Iris pigment epithelial cell (primary cell): ENCODE measurements around the gene MYO15B.
"Not testable (repeated sequence)": the region's sequence is repeated elsewhere in the genome, so short reads cannot be mapped to it uniquely, and the experiment has no call there.

Experiments
- DNase-seq: peaks from one replicate; pipeline ENCODE4 v3.0.0-alpha.2; 2011; ENCODE audit warnings: low read depth

Gene MYO15B

DNA sequence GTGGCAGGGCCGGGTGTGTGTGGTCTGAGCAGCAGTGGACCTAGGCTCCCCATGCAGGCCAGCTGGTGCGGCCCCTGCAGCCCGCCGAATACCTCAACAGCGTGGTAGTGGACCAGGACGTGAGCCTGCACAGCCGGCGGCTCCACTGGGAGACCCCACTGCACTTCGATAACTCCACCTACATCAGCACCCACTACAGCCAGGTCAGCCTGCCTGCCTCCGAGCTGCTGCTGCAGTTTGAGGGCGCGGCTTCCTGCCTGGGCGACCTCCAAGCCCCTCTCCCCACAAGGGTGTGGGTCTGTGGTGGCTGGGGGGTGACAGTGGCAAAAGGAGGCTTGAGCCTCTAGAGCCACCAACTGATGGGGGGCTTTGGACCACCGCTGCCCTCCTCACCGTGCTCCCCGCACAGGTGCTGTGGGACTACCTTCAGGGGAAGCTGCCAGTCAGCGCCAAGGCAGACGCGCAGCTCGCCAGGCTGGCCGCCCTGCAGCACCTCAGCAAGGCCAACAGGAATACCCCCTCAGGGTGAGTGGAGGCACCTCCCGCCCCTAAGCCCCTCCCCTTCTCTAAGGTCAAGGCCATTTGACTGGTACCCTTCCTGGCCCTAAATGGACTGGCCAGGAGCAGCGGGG, 37.2 kb downstream of the MYO15B start:
- DNase-seq: no peak

DNA sequence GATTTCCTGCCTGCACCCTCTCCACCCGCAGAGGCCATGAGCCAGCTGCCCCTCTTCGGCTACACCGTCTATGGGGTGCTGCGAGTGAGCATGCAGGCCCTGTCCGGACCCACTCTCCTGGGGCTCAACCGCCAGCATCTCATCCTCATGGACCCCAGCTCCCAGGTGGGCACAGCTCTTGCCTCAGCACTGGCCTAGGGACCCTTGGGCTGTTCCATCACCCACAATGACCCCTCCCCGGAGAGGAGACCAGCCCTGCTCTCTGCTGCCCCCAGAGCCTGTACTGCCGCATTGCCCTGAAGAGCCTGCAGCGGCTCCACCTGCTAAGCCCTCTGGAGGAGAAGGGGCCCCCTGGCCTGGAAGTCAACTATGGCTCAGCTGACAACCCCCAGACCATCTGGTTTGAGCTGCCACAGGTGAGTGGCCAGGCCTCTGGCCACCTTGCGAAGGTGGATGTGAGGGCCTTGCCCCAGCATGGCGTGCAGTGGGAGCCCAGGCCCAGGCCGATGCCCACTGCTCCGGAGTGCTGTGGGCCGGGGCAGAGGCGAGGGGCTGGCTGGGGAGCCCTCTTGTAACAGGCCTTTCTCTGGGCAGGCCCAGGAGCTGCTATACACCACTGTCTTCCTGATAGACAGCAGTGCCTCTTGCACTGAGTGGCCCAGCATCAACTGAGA, 38.4 kb downstream of the MYO15B start:
- DNase-seq: peak; percentile 23

DNA sequence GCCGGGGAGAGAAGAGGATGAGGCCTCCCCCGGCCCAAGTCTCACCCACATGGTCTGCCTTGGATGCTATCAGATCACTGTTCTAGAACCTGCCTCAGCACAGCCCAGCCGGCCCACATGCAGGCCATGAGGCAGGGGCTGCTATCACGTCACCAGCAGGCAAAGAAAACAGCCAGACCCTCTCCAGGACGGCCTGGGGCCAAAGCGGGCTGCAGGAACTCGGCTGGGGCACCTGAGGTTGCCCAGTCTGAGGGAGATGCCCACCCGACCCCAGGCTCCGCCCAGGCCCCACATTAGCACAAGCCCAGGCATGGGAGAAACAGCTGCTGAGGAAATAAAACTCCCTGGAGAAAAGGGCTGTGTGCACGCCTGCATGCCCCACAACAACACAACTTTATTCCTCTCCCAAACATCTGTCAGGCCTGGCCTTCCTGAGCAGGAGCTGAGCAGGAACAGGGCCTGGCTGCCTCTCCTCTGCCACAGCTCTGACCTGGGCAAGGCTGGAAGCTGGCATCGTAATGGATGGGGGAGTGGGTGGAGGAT, 39.0 kb downstream of the MYO15B start:
- no peak for DNase-seq

- DNase-seq: no peak
These were observed 39.5 kb downstream of the MYO15B start for GRCh38 chr17:75627094-75627493.

DNA sequence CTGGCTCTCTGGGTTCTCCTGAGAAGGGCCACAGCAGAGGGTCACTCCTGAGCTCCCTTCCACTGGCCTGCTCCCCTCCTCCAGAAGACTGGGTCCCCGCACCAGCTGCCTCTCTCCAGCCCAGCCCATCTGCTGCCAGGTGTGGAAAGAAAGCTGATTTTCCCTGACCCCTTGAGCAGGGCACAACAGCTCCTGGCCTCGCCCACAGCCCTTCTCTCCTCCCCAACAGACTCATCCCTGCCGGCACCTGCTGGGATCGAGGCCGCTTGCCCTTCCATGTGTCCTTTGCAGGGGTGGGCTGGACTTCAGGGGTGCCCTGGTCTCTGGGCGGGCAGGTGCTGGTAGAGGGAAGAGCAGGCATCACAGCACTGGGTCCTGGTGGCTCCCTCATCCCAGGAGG, 40.8 kb downstream of the MYO15B start:
- DNase-seq: no peak

DNA sequence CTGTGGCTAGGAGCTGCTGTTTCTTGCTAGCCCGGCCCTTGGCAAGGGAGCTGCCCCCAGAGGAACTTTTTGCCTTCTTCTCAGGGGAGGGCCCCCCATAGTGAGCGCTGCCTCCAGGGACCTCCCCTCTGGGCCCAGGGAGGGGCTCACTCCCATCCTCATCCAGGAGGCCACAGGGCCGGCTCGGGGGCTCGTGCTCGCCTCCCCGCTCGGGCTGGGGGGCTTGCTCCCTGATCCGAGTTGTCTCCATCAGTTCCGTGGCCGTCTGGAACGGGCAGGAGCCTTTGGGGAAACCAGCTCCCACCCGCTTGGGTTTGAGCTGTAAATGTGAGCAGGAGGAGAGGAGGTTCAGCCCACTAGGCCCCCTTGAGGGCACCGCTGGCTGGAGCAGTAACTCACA, 41.6 kb downstream of the MYO15B start:
- no peak for DNase-seq

- DNase-seq: no peak
These were observed 42.7 kb downstream of the MYO15B start for GRCh38 chr17:75630071-75630917.

- DNase-seq: no peak
These were observed 43.8 kb downstream of the MYO15B start for GRCh38 chr17:75631353-75631752.

GRCh38 chr17:75632428-75632827, 44.8 kb downstream of the MYO15B start:
- DNase-seq: no peak

- peak; percentile 89 for DNase-seq
These were observed 45.4 kb downstream of the MYO15B start, which contains the start of gene SMIM5 for GRCh38 chr17:75632863-75633485. Gene SMIM5 (plus strand): TSS chr17:75633434. CDS start chr17:75640202, 6,768 bp downstream.

DNA sequence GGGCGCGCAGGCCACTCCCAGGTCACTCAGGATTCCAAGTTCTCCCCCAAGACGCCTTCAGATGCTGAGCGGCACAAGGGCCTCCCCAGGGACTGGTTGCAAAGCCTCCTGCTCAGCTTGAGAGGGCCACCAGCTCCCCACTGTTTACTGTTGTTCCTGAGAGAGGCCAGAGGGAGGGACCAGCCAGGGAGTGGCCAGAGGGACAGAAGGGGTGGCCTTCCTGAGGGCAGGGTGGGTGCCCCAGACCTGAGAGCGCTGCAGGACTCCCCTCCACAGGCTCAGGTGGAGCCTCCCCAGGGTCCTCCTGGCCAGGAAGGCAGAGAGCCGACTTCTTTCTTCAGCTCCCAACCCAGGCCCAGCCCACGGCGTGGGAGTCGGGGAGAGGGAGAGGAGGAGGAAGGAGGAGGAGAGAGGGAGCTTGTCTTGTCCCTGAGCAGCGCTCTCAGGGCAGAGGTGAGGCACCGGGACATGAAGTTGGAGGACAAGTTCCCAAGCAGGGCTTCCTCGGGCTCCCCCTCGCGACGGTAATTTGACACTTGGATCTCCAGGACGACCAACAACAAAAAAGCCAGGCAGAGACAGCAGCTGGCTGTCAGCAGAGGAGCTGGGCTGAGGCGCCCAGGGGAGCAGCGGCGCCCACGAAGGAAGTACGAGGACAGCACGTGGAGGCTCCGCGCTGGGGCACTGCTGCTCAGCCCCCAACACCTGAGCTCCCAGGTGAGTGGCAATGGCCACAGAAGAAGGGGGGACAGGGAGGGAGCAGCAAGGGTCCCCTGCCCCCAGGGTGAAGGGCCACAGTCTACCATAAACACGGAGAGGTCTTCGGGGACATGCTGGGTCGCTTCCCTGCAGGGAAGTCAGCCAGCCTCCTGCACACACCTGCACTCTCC, 46.1 kb downstream of the MYO15B start:
- DNase-seq: peak; percentile 91

DNA sequence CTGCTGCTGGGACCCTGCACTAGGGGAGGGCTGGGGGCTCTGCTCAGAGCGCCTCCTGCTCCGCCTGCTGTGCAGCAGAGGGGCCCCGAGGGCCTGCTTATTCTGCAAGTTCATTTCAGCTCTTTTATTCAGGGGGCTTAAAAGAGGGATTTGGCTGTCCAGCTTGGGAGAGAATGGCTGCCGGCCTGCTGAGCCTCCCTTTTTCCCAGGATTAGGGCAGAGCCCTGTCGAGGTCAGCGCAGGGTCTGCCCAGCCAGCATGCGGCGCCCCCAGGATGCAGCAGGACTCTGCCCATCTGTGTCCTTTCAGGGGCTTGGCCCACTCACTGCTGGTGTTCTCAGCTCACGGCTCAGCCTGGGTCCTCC, 46.8 kb downstream of the MYO15B start:
- DNase-seq: no peak

- DNase-seq: no peak
These were observed 47.4 kb downstream of the MYO15B start for GRCh38 chr17:75634754-75635609.

GRCh38 chr17:75635610-75636202, 48.1 kb downstream of the MYO15B start:
- DNase-seq: no peak

DNA sequence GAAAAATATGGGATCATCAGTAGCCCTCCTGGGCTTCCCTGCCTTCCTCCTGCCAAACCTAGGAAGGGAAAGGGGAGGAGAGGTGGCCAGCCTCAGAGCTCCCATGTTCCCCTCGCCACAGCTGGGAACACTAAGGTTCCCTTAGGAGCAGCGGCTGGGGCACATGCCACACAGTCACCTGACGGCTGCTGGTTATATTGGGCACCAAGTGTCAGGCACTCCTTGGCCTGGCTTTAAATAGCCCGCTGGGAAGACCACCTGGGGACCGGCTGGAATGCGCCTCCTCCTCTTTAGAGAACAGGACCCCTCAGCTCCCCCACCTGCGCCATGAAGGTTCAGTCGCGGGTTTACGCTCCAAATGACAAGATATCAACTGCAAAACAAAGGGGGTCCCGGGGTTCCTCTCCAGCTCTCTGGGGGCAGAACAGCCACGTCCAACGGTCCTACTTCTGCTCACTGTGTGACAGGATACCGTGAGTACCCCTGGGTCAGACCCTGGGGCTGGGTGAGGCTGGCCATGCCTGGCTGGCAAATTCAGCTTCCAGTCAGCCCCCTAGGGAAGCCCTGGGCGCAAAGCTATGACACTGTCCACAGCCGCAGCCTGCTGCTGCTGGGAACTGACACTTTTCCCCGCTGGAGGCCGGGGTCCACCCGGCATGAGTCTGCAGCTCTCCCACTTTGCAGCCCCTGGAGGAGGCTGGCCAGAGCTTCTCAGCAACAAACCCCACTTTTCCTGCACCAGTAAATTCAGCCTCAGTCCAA, 49.0 kb downstream of the MYO15B start:
- DNase-seq: no peak

DNA sequence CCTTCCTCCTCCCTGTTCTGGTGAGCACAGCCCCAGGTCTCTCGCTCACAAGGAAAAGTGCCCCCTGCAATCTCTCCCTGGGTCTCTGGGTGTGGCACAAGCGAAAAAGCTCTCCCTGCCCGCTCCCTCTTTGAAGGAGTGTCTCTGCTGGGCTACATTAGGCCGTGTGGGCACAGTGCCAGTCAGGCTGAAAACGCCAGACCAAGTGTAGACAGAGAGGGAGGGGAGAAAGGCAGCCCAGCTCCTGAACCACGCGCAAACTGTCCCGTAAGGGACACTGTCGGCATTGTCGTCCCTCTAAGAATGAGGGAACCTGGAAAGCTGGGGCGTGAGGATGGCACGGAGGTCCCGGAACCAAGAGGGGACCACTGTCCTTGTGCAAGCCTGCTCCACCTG, 49.5 kb downstream of the MYO15B start:
- no peak for DNase-seq

DNA sequence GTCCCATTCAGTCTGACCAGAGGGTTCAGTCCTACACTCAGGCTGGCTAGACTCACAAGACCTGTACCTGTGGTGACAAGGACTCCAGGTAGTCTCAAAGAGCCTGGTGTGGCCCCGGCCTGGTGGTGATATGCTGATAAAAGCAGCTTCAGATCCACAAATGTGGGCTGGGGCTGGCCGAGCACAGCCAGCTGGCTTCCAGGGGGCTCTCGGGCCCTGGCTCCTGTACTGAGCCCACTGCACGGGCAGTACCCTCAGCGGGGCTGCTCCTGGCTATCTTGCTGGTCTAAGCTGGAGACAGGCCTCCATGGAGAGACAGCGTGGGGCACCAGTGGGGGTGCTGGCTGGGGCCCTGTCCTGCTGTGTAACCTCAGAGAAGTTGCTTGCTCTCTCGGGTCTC, 50.0 kb downstream of the MYO15B start:
- no peak for DNase-seq

DNA sequence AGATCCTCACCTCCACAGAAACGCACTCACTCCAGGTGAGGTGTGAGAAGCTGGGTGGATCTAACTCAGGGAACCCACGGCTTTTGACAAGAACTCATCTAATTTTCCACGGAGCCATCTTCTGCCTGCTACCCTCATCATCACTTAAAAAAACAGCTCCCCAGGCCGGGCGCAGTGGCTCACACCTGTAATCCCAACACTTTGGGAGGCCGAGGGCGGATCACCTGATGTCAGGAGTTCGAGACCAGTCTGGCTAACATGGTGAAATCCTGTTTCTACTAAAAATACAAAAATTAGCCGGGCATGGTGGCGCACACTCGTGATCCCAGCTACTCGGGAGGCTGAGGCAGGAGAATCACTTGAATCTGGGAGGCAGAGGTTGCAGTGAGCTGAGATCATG, 50.4 kb downstream of the MYO15B start:
- DNase-seq: not testable (repeated sequence)

- no peak for DNase-seq
These were observed 51.3 kb downstream of the MYO15B start for GRCh38 chr17:75638893-75639292.
